HepG2 (cell line): Measurements from ENCODE around the gene OSTF1. TPM values are rescaled to one million over a fixed set of nuclear protein-coding genes. Genes with fewer than 3 reads are reported as not detected.

Experiments
- ATAC-seq: fragments of 200-7000 bp; cut with Tn5 transposase; 3 replicates; pipeline ENCODE4 v1.9.1; 2020; ENCODE audit warnings: mild to moderate bottlenecking, moderate library complexity
- BruUV-seq: library from RNA; stranded (reverse); fragments of 400-500 nt; replicated peaks from 2 replicates; lab custom pipeline; 2021; lab: Mats Ljungman, UMichigan
- CTCF ChIA-PET: fragments of 300-600 bp; formaldehyde crosslinking; extraction: SDS; loops from one replicate; lab custom pipeline; 2021; ENCODE audit warnings: low total read pairs, inconsistent platforms, low intra/inter-chr PET ratio; lab: Yijun Ruan, JAX
- POLR2A ChIA-PET: fragments of 350-600 bp; sonication (Branson Sonifier 250); formaldehyde crosslinking; loops from one replicate; lab custom pipeline; 2020; ENCODE audit warnings: antibody characterized with exemption, inconsistent platforms; lab: Yijun Ruan, JAX
- DNase-seq: peaks from one replicate; pipeline ENCODE4 v3.0.0-alpha.2; 2015; ENCODE audit warnings: low spot score
- FAIRE-seq: peaks from 3 replicates; lab custom pipeline; 2011; peaks lifted over from hg19 to GRCh38; lab: Jason Lieb, UNC
- H2AFZ ChIP-seq: one replicate; pipeline ENCODE4 v1.6.1; 2011; ENCODE audit warnings: low read length, inconsistent platforms
- H3K27ac ChIP-seq: fragments of 300-600 bp; 3 replicates; pipeline ENCODE4 v1.8.0; 2011; ENCODE audit warnings: mixed run types, mild to moderate bottlenecking, mixed read lengths, low read length, inconsistent platforms; ENCODE audit not compliant: insufficient read depth; ENCODE audit errors: extremely low read length
- H3K27me3 ChIP-seq, 2 experiments: fragments of 200-600 bp in 1 of 2; 2 replicates in 1 of 2; 3 replicates in 1 of 2; pipeline versions ENCODE4 v1.6.0 to v1.8.0; 2011; ENCODE audit warnings: low read length in 2 of 2, mild to moderate bottlenecking in 2 of 2, moderate library complexity in 2 of 2, inconsistent platforms in 1 of 2; ENCODE audit not compliant: insufficient read depth in 2 of 2, control insufficient read depth in 1 of 2
- H3K36me3 ChIP-seq, 2 experiments: fragments of 200-600 bp in 1 of 2; replicated peaks in 1 of 2; 2 replicates in 1 of 2; 3 replicates in 1 of 2; pipeline versions ENCODE4 v1.5.1 to v1.8.0; 2011; ENCODE audit warnings: low read length in 2 of 2, inconsistent platforms in 1 of 2; ENCODE audit not compliant: insufficient read depth in 2 of 2, control insufficient read depth in 1 of 2
- H3K4me1 ChIP-seq: 2 replicates; pipeline ENCODE4 v1.5.1; 2012; ENCODE audit warnings: low read length, inconsistent platforms; ENCODE audit not compliant: insufficient read depth
- H3K4me2 ChIP-seq: 2 replicates; pipeline ENCODE4 v1.6.0; 2011; ENCODE audit warnings: low read depth, low read length, inconsistent platforms
- H3K4me3 ChIP-seq, 3 experiments: fragments of 200-600 bp in 1 of 3; sonication (generic), shearing (Covaris generic) in 1 of 3; replicated peaks in 1 of 3; 2 replicates each; pipeline ENCODE4 v1.5.1; 2011 to 2016; ENCODE audit warnings: low read length in 3 of 3, inconsistent platforms in 2 of 3, low read depth in 2 of 3, mild to moderate bottlenecking in 2 of 3, control low read depth in 1 of 3, mixed read lengths in 1 of 3; ENCODE audit not compliant: insufficient read depth in 1 of 3
- H3K79me2 ChIP-seq: one replicate; pipeline ENCODE4 v1.6.1; 2011; ENCODE audit warnings: low read length, inconsistent platforms; ENCODE audit not compliant: insufficient read depth
- H3K9ac ChIP-seq: 2 replicates; pipeline ENCODE4 v1.6.0; 2011; ENCODE audit warnings: mild to moderate bottlenecking, low read depth, low read length, inconsistent platforms; ENCODE audit not compliant: insufficient read depth
- H3K9me3 ChIP-seq: 2 replicates; pipeline ENCODE4 v1.5.1; 2012; ENCODE audit warnings: mild to moderate bottlenecking, low read length
- H4K20me1 ChIP-seq: 2 replicates; pipeline ENCODE4 v1.6.0; 2011; ENCODE audit warnings: inconsistent platforms, mild to moderate bottlenecking, low read length, moderate library complexity; ENCODE audit not compliant: insufficient read depth
- DZIP1 ChIP-seq: sonication (generic); formaldehyde crosslinking; IDR thresholded peaks from 2 replicates; pipeline ENCODE4 v1.5.0; 2020; ENCODE audit warnings: mild to moderate bottlenecking, missing genetic modification reagents
- GTF3A ChIP-seq: sonication (generic); formaldehyde crosslinking; conservative IDR thresholded peaks from 2 replicates; pipeline ENCODE4 v1.4.0; 2020; ENCODE audit warnings: mild to moderate bottlenecking, missing genetic modification reagents
- HNRNPLL ChIP-seq: fragments of 200-400 bp; formaldehyde crosslinking; IDR thresholded peaks from 2 replicates; pipeline ENCODE4 v1.6.1; 2017; ENCODE audit warnings: mild to moderate bottlenecking, low read depth, low read length; ENCODE audit not compliant: poor library complexity, severe bottlenecking
- NFIC ChIP-seq: IDR thresholded peaks from 2 replicates; pipeline ENCODE4 v1.6.1; 2012; ENCODE audit warnings: mild to moderate bottlenecking, low read length, inconsistent platforms
- ONECUT2 ChIP-seq: sonication (generic); formaldehyde crosslinking; IDR thresholded peaks from 2 replicates; pipeline ENCODE4 v1.4.0; 2020; ENCODE audit warnings: missing genetic modification reagents
- RELA ChIP-seq: sonication (generic); formaldehyde crosslinking; IDR thresholded peaks from 2 replicates; pipeline ENCODE4 v1.4.0; 2020; ENCODE audit warnings: missing genetic modification reagents
- TGIF2 ChIP-seq: IDR thresholded peaks from 2 replicates; pipeline ENCODE4 v1.6.1; 2016; ENCODE audit warnings: control low read depth, missing compliant biosample characterization
- WGBS: methylation state at CpG from one replicate; pipeline ENCODE4 v1.1.6; 2017; ENCODE audit warnings: low lambda C conversion rate; 5-methylcytosine and 5-hydroxymethylcytosine counted together
- in situ Hi-C: cut with HindIII; loops from 2 replicates; pipeline ENCODE4 v1.10.0; 2017; ENCODE audit warnings: low pct_unique_long_range_greater_than_20kb; ENCODE audit not compliant: extremely low pct_ligation_motif_present
- intact Hi-C: fragments of 100-400 bp; cut with micrococcal nuclease; formaldehyde crosslinking; loops from one replicate; pipeline ENCODE4 v1.10.0; 2022; ENCODE audit not compliant: unreplicated experiment
- polyA plus RNA-seq, 8 experiments: library from polyadenylated mRNA; depleted of rRNA in 3 of 8; stranded (reverse) in 7 of 8; unstranded in 1 of 8; fragments of >200 nt; fragmentation: Illumina TruSeq in 4 of 8; extraction: Trizol in 4 of 8; gene quantifications; 2 replicates each; pipeline versions ENCODE4 v1.2.1 to v1.2.3, GENCODE V29; 2011 to 2016; ENCODE audit warnings: low read depth in 4 of 8, missing spikeins in 1 of 8, mixed read lengths in 1 of 8; ENCODE audit not compliant: insufficient read depth in 1 of 8
- total RNA-seq, 5 experiments: library from RNA; depleted of rRNA; stranded (reverse); fragments of >200 nt; fragmentation: Illumina TruSeq; extraction: Trizol; gene quantifications; 2 replicates each; pipeline ENCODE4 v1.2.3, GENCODE V29; 2016; ENCODE audit warnings: low read depth in 1 of 5
- TF ChIP-seq, protein P1 (sequence below): sonication (generic); formaldehyde crosslinking; IDR thresholded peaks from 2 replicates; pipeline ENCODE4 v1.5.0; 2020; ENCODE audit warnings: missing genetic modification reagents, mild to moderate bottlenecking, borderline replicate concordance
- TF ChIP-seq, protein P2 (sequence below): sonication (generic); formaldehyde crosslinking; IDR thresholded peaks from 2 replicates; pipeline ENCODE4 v1.9.0; 2021; ENCODE audit warnings: missing genetic modification reagents, borderline replicate concordance
- TF ChIP-seq, protein P3 (sequence below): sonication (generic); formaldehyde crosslinking; IDR thresholded peaks from 2 replicates; pipeline ENCODE4 v1.8.1; 2023; ENCODE audit warnings: missing genetic modification reagents, mild to moderate bottlenecking, borderline replicate concordance

Gene OSTF1
- total and polyA plus RNA-seq, 2 of the 13 experiments (the other 11 are each of a cell fraction or from before 2014, with no cell fraction given): 16.8 to 39.0 TPM

DNA sequence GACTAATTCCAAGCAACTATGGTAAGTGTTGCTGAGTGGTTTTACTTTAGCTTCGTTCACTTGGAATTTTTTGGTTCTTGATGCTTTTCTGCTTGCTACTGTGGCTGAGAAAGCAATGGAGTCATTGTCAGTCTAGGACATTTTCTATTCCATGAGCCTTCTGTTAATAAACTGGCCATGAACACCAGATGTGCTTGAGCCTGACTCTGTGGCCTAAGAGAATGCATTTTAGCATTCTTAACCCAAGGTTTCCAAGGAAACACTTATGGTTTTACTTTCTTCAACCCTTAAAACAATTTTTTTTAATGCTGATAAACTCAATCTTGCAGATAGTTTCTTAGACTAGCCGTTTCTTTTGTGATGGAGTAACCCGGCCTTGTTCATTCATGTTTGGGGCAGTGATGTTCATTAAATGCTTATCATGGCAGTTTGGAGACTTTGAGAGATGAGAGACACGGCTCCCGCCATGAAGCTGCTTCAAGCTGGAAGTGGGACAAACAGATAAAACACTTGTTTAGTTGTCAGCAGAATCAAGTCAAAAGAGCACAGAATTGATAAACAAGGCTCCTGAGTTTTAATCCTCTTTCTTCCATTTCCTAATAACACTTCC lies 42.4 kb downstream of the OSTF1 start:
- no peak overlapping the region for H3K4me2 ChIP-seq
- intact Hi-C loops: no loop called here
- in situ Hi-C loops: no loop called here
- no peaks in the 10 kb centered on the region for H3K9me3 ChIP-seq
- no peaks in the 10 kb centered on the region for H3K27me3 ChIP-seq
- no peak for ATAC-seq
- no peaks in the 10 kb centered on the region for H3K79me2 ChIP-seq
- ChIA-PET CTCF (no interaction called here), POLR2A (no interaction called here)
- no peaks in the 10 kb centered on the region for H4K20me1 ChIP-seq
- no peak for FAIRE-seq
- DNase-seq: no peak
- H3K4me1 ChIP-seq: no peaks in the 10 kb centered on the region
- no TSS peak for BruUV-seq
- H3K27ac ChIP-seq: no peak overlapping the region
- WGBS: 79% methylated on average over 5 of the region's 5 CpGs
- no peak overlapping the region for H3K9ac ChIP-seq
- no peak overlapping the region for H3K4me3 ChIP-seq
- TF ChIP-seq, protein P1, sequence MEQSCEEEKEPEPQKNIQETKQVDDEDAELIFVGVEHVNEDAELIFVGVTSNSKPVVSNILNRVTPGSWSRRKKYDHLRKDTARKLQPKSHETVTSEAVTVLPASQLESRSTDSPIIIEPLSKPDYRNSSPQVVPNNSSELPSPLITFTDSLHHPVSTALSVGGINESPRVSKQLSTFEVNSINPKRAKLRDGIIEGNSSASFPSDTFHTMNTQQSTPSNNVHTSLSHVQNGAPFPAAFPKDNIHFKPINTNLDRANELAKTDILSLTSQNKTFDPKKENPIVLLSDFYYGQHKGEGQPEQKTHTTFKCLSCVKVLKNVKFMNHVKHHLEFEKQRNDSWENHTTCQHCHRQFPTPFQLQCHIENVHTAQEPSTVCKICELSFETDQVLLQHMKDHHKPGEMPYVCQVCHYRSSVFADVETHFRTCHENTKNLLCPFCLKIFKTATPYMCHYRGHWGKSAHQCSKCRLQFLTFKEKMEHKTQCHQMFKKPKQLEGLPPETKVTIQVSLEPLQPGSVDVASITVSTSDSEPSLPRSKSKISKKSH (CRISPR knock-in tag): no peak
- TF ChIP-seq ONECUT2 (CRISPR knock-in tag) (no peak), DZIP1 (no peak), NFIC (no peak), GTF3A (CRISPR knock-in tag) (no peak), TGIF2 (CRISPR knock-in tag) (no peak), RELA (CRISPR knock-in tag) (no peak), HNRNPLL (no peak)
- TF ChIP-seq, protein P2, sequence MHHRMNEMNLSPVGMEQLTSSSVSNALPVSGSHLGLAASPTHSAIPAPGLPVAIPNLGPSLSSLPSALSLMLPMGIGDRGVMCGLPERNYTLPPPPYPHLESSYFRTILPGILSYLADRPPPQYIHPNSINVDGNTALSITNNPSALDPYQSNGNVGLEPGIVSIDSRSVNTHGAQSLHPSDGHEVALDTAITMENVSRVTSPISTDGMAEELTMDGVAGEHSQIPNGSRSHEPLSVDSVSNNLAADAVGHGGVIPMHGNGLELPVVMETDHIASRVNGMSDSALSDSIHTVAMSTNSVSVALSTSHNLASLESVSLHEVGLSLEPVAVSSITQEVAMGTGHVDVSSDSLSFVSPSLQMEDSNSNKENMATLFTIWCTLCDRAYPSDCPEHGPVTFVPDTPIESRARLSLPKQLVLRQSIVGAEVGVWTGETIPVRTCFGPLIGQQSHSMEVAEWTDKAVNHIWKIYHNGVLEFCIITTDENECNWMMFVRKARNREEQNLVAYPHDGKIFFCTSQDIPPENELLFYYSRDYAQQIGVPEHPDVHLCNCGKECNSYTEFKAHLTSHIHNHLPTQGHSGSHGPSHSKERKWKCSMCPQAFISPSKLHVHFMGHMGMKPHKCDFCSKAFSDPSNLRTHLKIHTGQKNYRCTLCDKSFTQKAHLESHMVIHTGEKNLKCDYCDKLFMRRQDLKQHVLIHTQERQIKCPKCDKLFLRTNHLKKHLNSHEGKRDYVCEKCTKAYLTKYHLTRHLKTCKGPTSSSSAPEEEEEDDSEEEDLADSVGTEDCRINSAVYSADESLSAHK (CRISPR knock-in tag): no peak
- TF ChIP-seq, protein P3, sequence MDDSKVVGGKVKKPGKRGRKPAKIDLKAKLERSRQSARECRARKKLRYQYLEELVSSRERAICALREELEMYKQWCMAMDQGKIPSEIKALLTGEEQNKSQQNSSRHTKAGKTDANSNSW (CRISPR knock-in tag): no peak
- TF ChIP-seq, all 625 proteins: peak for 0
- Histone ChIP-seq H3K36me3 (peaks cover 4 to 34% of the 10 kb centered on the region in 2 experiments; a peak in 4 of 5 replicates), H2AFZ (no peak overlapping the region)
